ENCODE measurements around the gene AP5Z1.

DNA sequence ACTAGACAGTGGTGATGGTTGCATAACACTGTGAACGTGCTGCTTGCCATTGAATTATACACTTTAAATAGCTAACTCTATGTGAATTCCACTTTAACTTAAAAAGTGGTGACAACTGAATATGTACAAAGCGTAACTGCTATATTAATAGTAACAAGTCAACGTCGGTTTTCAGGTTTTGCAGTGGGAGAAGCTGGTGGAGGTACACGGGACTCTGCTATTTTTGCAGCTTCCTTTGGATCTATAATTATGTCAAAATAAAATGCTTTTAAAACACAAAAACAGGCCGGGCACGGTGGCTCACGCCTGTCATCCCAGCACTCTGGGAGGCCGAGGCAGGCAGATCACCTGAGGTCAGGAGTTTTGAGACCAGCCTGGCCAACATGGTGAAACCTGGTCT lies 21.0 kb downstream of the AP5Z1 start:
- no peak for TF ChIP-seq CTCF (conservative IDR thresholded peaks at IDR 0.05 in 1 of 2, IDR thresholded peaks at IDR 0.05 in 1 of 2; ENCODE audit: extremely low read depth in 1 of 2, insufficient read depth in 1 of 2, low read depth in 1 of 2, low read length in 2 of 2)
- no peak for TF ChIP-seq EZH2 (IDR thresholded peaks at IDR 0.05; ENCODE audit: borderline replicate concordance, low read length)
